Trophoblast cell (in vitro differentiated cells and primary cell): ENCODE measurements around the gene IL1RAPL2.
A peak's percentile ranks its signal among the peaks of the same experiment; 100 is the strongest.
"Not testable (repeated sequence)": the region's sequence is repeated elsewhere in the genome, so short reads cannot be mapped to it uniquely, and the experiment has no call there.

ENCODE experiments used
- DNase-seq, 2 donors: peaks; one replicate each; pipeline ENCODE4 v3.0.0-alpha.2; 2016
- H2AFZ ChIP-seq: 2 replicates; pipeline ENCODE4 v1.6.1; 2013; ENCODE audit warnings: low read length, moderate library complexity, mild to moderate bottlenecking; ENCODE audit not compliant: insufficient read depth, poor library complexity
- H2AK5ac ChIP-seq: 2 replicates; pipeline ENCODE4 v1.6.1; 2013; ENCODE audit warnings: mild to moderate bottlenecking, low read length
- H2BK120ac ChIP-seq: 2 replicates; pipeline ENCODE4 v1.6.1; 2013; ENCODE audit warnings: low read length, mild to moderate bottlenecking, moderate library complexity; ENCODE audit not compliant: insufficient read depth, poor library complexity
- H2BK12ac ChIP-seq: 2 replicates; pipeline ENCODE4 v1.6.1; 2013; ENCODE audit warnings: mild to moderate bottlenecking, low read length, moderate library complexity
- H2BK5ac ChIP-seq: 2 replicates; pipeline ENCODE4 v1.6.1; 2013; ENCODE audit warnings: low read length, low read depth, moderate library complexity, mild to moderate bottlenecking; ENCODE audit not compliant: poor library complexity
- H3K14ac ChIP-seq: 2 replicates; pipeline ENCODE4 v1.6.1; 2013; ENCODE audit warnings: mild to moderate bottlenecking, low read length
- H3K18ac ChIP-seq: 2 replicates; pipeline ENCODE4 v1.6.1; 2013; ENCODE audit warnings: mild to moderate bottlenecking, low read length
- H3K23ac ChIP-seq: 2 replicates; pipeline ENCODE4 v1.6.1; 2013; ENCODE audit warnings: low read length
- H3K27ac ChIP-seq: 2 replicates; pipeline ENCODE4 v1.5.1; 2013; ENCODE audit warnings: low read depth, mild to moderate bottlenecking, inconsistent platforms, low read length, moderate library complexity
- H3K27me3 ChIP-seq: 2 replicates; pipeline ENCODE4 v1.6.1; 2013; ENCODE audit warnings: inconsistent platforms, mild to moderate bottlenecking, low read length, moderate library complexity; ENCODE audit not compliant: insufficient read depth
- H3K36me3 ChIP-seq, 2 experiments: 1 replicate in 1 of 2; 2 replicates in 1 of 2; pipeline ENCODE4 v1.6.1; 2013; ENCODE audit warnings: low read length in 2 of 2, mild to moderate bottlenecking in 2 of 2, moderate library complexity in 1 of 2; ENCODE audit not compliant: insufficient read depth in 2 of 2, control insufficient read depth in 1 of 2
- H3K4ac ChIP-seq: 2 replicates; pipeline ENCODE4 v1.6.1; 2013; ENCODE audit warnings: low read depth, mild to moderate bottlenecking, low read length, moderate library complexity
- H3K4me1 ChIP-seq, 2 experiments: 1 replicate in 1 of 2; 2 replicates in 1 of 2; pipeline ENCODE4 v1.6.1; 2013; ENCODE audit warnings: low read length in 2 of 2, mild to moderate bottlenecking in 2 of 2, moderate library complexity in 1 of 2; ENCODE audit not compliant: insufficient read depth in 2 of 2, control insufficient read depth in 1 of 2
- H3K4me2 ChIP-seq: 2 replicates; pipeline ENCODE4 v1.6.1; 2013; ENCODE audit warnings: inconsistent platforms, mild to moderate bottlenecking, low read length, moderate library complexity
- H3K4me3 ChIP-seq: 2 replicates; pipeline ENCODE4 v1.5.1; 2013; ENCODE audit warnings: mild to moderate bottlenecking, low read depth, low read length, inconsistent platforms
- H3K79me1 ChIP-seq: one replicate; pipeline ENCODE4 v1.6.1; 2013; ENCODE audit warnings: low read length
- H3K79me2 ChIP-seq: 2 replicates; pipeline ENCODE4 v1.6.1; 2013; ENCODE audit warnings: low read length, mild to moderate bottlenecking; ENCODE audit not compliant: control insufficient read depth, insufficient read depth, poor library complexity
- H3K9ac ChIP-seq: 2 replicates; pipeline ENCODE4 v1.6.1; 2013; ENCODE audit warnings: mild to moderate bottlenecking, low read length
- H3K9me3 ChIP-seq: 2 replicates; pipeline ENCODE4 v1.6.1; 2013; ENCODE audit warnings: low read depth, mild to moderate bottlenecking, control low read depth, inconsistent platforms, low read length; ENCODE audit not compliant: insufficient read depth
- H4K12ac ChIP-seq: 2 replicates; pipeline ENCODE4 v1.6.1; 2013; ENCODE audit warnings: low read depth, mild to moderate bottlenecking, low read length, moderate library complexity
- H4K8ac ChIP-seq: 2 replicates; pipeline ENCODE4 v1.6.1; 2013; ENCODE audit warnings: low read depth, mild to moderate bottlenecking, low read length, moderate library complexity
- H4K91ac ChIP-seq: one replicate; pipeline ENCODE4 v1.6.1; 2013; ENCODE audit warnings: low read depth, mild to moderate bottlenecking, low read length, moderate library complexity
- WGBS: extraction: QIAGEN DNeasy Blood & Tissue Kit; methylation state at CpG from one replicate; pipeline ENCODE4 v1.1.7; 2013; ENCODE audit warnings: missing lambda C conversion rate; ENCODE audit not compliant: insufficient read length, insufficient coverage; ENCODE audit errors: extremely low coverage; 5-methylcytosine and 5-hydroxymethylcytosine counted together

Gene IL1RAPL2

GRCh38 chrX:105658136-105658535, 1092.1 kb downstream of the IL1RAPL2 start:
- H3K4me2 ChIP-seq: no peak overlapping the region
- no peaks in the 10 kb centered on the region for H3K4me1 ChIP-seq
- H4K8ac ChIP-seq: no peak overlapping the region
- no peaks in the 10 kb centered on the region for H3K9me3 ChIP-seq
- no peaks in the 10 kb centered on the region for H3K79me2 ChIP-seq
- no peak overlapping the region for H2AK5ac ChIP-seq
- no peaks in the 10 kb centered on the region for H3K79me1 ChIP-seq
- no CpG with 5 or more reads among the region's 2 CpGs for WGBS
- no peak overlapping the region for H2BK5ac ChIP-seq
- H3K4me3 ChIP-seq: no peak overlapping the region
- H3K23ac ChIP-seq: no peak overlapping the region
- H2AFZ ChIP-seq: no peak overlapping the region
- no peak overlapping the region for H3K18ac ChIP-seq
- H3K36me3 ChIP-seq: no peaks in the 10 kb centered on the region
- no peak overlapping the region for H3K27ac ChIP-seq
- no peak overlapping the region for H2BK120ac ChIP-seq
- no peak overlapping the region for H4K12ac ChIP-seq
- H4K91ac ChIP-seq: no peak overlapping the region
- DNase-seq: peak; percentile 9 to 53
- H3K27me3 ChIP-seq: no peaks in the 10 kb centered on the region
- no peak overlapping the region for H3K9ac ChIP-seq
- no peak overlapping the region for H3K14ac ChIP-seq
- H3K4ac ChIP-seq: no peak overlapping the region
- no peak overlapping the region for H2BK12ac ChIP-seq

DNA sequence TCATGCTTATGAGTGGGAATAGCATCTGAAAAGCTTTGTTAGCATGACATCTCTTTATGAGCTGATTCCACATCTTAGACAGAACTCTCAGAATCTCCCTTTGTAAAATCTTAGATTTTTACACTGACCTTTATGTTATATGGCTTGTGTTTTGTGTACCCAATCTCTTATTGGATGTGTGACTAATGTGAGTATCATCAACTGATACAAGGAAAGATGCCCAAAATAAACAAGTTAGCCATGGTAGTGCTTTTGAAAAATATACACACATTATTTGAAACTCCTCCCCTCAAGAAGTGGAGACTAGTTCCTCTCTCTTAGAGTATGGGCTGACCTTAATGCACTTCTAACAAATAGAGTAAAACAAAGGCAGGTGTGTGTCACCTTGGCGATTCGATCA, 1096.2 kb downstream of the IL1RAPL2 start:
- H3K36me3 ChIP-seq: no peaks in the 10 kb centered on the region
- no peak overlapping the region for H2AK5ac ChIP-seq
- H4K8ac ChIP-seq: no peak overlapping the region
- no peak overlapping the region for H3K4ac ChIP-seq
- H3K18ac ChIP-seq: no peak overlapping the region
- no peaks in the 10 kb centered on the region for H3K4me1 ChIP-seq
- no peak for DNase-seq
- no peaks in the 10 kb centered on the region for H3K9me3 ChIP-seq
- H2BK120ac ChIP-seq: no peak overlapping the region
- H2BK12ac ChIP-seq: no peak overlapping the region
- no peak overlapping the region for H3K27ac ChIP-seq
- no peak overlapping the region for H3K9ac ChIP-seq
- no peak overlapping the region for H3K23ac ChIP-seq
- H3K79me2 ChIP-seq: no peaks in the 10 kb centered on the region
- H3K4me3 ChIP-seq: no peak overlapping the region
- H3K4me2 ChIP-seq: no peak overlapping the region
- no peak overlapping the region for H2AFZ ChIP-seq
- no CpG with 5 or more reads among the region's 2 CpGs for WGBS
- H3K79me1 ChIP-seq: no peaks in the 10 kb centered on the region
- no peak overlapping the region for H4K12ac ChIP-seq
- no peak overlapping the region for H2BK5ac ChIP-seq
- no peak overlapping the region for H4K91ac ChIP-seq
- no peak overlapping the region for H3K14ac ChIP-seq
- H3K27me3 ChIP-seq: no peaks in the 10 kb centered on the region

DNA sequence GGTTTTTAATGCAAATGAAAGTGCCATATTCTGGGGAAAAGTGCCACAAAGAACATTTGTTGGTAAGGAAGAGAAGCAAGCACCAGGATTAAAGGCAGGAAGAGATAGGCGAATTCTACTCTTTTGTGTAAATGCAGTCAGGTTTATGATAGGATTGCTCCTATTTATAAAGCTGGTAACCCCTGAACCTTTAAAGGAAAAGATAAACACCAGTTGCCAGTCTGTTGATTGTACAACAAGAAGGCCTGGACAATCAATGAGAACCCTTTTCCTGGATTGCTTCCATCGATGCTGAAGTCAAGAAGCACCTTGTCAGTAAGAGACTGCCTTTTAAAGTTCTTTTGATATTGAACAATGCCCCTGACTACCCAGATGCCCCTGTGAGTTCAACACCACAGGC, 1098.2 kb downstream of the IL1RAPL2 start:
- H3K23ac ChIP-seq: no peak overlapping the region
- no peaks in the 10 kb centered on the region for H3K79me2 ChIP-seq
- H3K4ac ChIP-seq: no peak overlapping the region
- no peaks in the 10 kb centered on the region for H3K36me3 ChIP-seq
- H3K79me1 ChIP-seq: no peaks in the 10 kb centered on the region
- H2BK5ac ChIP-seq: no peak overlapping the region
- H2AK5ac ChIP-seq: no peak overlapping the region
- H3K18ac ChIP-seq: no peak overlapping the region
- no peak overlapping the region for H3K14ac ChIP-seq
- DNase-seq: no peak
- H4K8ac ChIP-seq: no peak overlapping the region
- H2BK120ac ChIP-seq: no peak overlapping the region
- no peaks in the 10 kb centered on the region for H3K27me3 ChIP-seq
- H3K4me3 ChIP-seq: no peak overlapping the region
- H3K9ac ChIP-seq: no peak overlapping the region
- no CpG with 5 or more reads among the region's 2 CpGs for WGBS
- no peak overlapping the region for H3K27ac ChIP-seq
- no peak overlapping the region for H2AFZ ChIP-seq
- no peak overlapping the region for H4K91ac ChIP-seq
- H3K4me2 ChIP-seq: no peak overlapping the region
- no peak overlapping the region for H4K12ac ChIP-seq
- no peaks in the 10 kb centered on the region for H3K4me1 ChIP-seq
- H3K9me3 ChIP-seq: no peaks in the 10 kb centered on the region
- no peak overlapping the region for H2BK12ac ChIP-seq

GRCh38 chrX:105684288-105684687, 1118.3 kb downstream of the IL1RAPL2 start:
- H2BK5ac ChIP-seq, H3K4me1 ChIP-seq, H2AFZ ChIP-seq, H3K27ac ChIP-seq, H3K23ac ChIP-seq, H3K9ac ChIP-seq, H3K4ac ChIP-seq, H4K8ac ChIP-seq, H3K79me2 ChIP-seq, H3K79me1 ChIP-seq, H3K4me2 ChIP-seq, H3K9me3 ChIP-seq, H2AK5ac ChIP-seq, DNase-seq, H2BK120ac ChIP-seq, H3K14ac ChIP-seq, H3K18ac ChIP-seq, H4K12ac ChIP-seq, H3K27me3 ChIP-seq, H3K36me3 ChIP-seq, H4K91ac ChIP-seq, H2BK12ac ChIP-seq, H3K4me3 ChIP-seq: not testable (repeated sequence)
- no CpG with 5 or more reads among the region's 7 CpGs for WGBS
